Transverse colon (tissue), 3 donors: ENCODE data around the gene SCGB1A1.

Experiments
- POLR2A ChIP-seq: fragments of 450-650 bp; IDR thresholded peaks from one replicate; pipeline ENCODE4 v1.6.1; 2016; ENCODE audit warnings: antibody characterized with exemption, mild to moderate bottlenecking, moderate library complexity
- TF ChIP-seq, protein P1 (sequence below), 5 experiments: fragments of 200-600 bp in 3 of 5; fragments of 450-650 bp in 2 of 5; sonication (generic) in 3 of 5; IDR thresholded peaks; 1 replicate in 2 of 5; 2 replicates in 3 of 5; pipeline ENCODE4 v1.5.1; 2016 to 2017; ENCODE audit warnings: antibody characterized with exemption in 5 of 5, inconsistent platforms in 3 of 5, mild to moderate bottlenecking in 2 of 5, moderate library complexity in 1 of 5

DNA sequence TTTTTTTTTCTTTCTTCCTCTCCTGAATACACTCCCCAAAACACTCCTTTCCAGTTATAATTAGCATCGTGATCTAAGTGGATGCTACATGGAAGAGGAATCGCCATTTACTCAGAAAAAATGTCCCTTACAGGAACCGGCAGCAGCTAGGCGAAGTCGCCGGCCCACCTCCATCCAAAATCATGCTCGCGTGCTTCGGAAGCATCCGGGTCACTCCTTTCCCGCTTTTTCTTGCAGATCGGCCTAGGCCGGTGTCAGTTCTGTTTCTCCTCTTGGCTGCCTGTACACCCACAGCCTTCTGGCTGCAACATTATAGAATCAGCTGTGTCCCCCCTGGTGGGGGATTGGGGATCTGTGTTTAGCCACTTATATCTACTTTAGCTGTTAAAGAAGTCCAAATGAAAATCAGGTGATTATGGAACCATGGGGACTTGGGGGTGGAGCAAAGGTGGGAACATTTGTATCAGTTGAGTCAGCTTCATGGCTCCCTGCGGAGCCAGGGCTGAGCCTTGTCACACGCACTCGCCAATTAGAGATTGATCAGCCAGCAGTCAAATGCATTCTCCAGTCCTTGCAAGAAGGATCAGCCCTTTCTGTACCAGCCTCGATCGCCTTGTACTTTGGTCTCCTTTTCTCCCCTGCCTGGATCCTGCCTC, 45.2 kb upstream of the SCGB1A1 start:
- TF ChIP-seq, protein P1, sequence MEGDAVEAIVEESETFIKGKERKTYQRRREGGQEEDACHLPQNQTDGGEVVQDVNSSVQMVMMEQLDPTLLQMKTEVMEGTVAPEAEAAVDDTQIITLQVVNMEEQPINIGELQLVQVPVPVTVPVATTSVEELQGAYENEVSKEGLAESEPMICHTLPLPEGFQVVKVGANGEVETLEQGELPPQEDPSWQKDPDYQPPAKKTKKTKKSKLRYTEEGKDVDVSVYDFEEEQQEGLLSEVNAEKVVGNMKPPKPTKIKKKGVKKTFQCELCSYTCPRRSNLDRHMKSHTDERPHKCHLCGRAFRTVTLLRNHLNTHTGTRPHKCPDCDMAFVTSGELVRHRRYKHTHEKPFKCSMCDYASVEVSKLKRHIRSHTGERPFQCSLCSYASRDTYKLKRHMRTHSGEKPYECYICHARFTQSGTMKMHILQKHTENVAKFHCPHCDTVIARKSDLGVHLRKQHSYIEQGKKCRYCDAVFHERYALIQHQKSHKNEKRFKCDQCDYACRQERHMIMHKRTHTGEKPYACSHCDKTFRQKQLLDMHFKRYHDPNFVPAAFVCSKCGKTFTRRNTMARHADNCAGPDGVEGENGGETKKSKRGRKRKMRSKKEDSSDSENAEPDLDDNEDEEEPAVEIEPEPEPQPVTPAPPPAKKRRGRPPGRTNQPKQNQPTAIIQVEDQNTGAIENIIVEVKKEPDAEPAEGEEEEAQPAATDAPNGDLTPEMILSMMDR (IDR thresholded peaks at IDR 0.05) = no peak
- TF ChIP-seq POLR2A = no peak
